Activated CD4-positive, alpha-beta memory T cell treated with anti-CD3 and anti-CD28 coated beads, Interleukin-2, amount 10 ng/mL, durations not matched to agents 7 days and 5 days (primary cell): ENCODE measurements around the gene CCL20. TPM values are rescaled to one million over a fixed set of nuclear protein-coding genes. Genes with fewer than 3 reads are reported as not detected.

Experiments used
- CTCF ChIA-PET: fragments of 350-600 bp; sonication (Branson Sonifier 250); formaldehyde crosslinking; loops from one replicate; lab custom pipeline; 2021; ENCODE audit warnings: antibody characterized with exemption, inconsistent platforms; lab: Charles Lee
- POLR2A ChIA-PET: fragments of 350-600 bp; sonication (Branson Sonifier 250); formaldehyde crosslinking; loops from one replicate; lab custom pipeline; 2021; ENCODE audit warnings: antibody characterized with exemption; lab: Charles Lee
- DNase-seq: peaks from one replicate; pipeline ENCODE4 v3.0.0-alpha.2; 2020
- H3K27ac Mint-ChIP-seq: one replicate; pipeline ENCODE4 v1.8.0; 2021; ENCODE audit warnings: mild to moderate bottlenecking, mixed read lengths
- H3K27me3 Mint-ChIP-seq: one replicate; pipeline ENCODE4 v1.8.0; 2021; ENCODE audit warnings: mixed read lengths
- H3K36me3 Mint-ChIP-seq: one replicate; pipeline ENCODE4 v1.8.0; 2021; ENCODE audit warnings: low read depth, mixed read lengths
- H3K4me1 Mint-ChIP-seq: one replicate; pipeline ENCODE4 v1.8.0; 2021; ENCODE audit warnings: mixed read lengths
- H3K4me3 Mint-ChIP-seq: one replicate; pipeline ENCODE4 v1.8.0; 2021; ENCODE audit warnings: mild to moderate bottlenecking, mixed read lengths
- H3K9me3 Mint-ChIP-seq: one replicate; pipeline ENCODE4 v1.8.0; 2021; ENCODE audit warnings: mixed read lengths
- total RNA-seq, 2 experiments: library from RNA; stranded (reverse); gene quantifications; one replicate each; pipeline ENCODE4 v1.2.3, GENCODE V29; 2021

Gene CCL20
- total RNA-seq, 2 experiments from 2014 or later = 3.6 to 4.7 TPM

DNA sequence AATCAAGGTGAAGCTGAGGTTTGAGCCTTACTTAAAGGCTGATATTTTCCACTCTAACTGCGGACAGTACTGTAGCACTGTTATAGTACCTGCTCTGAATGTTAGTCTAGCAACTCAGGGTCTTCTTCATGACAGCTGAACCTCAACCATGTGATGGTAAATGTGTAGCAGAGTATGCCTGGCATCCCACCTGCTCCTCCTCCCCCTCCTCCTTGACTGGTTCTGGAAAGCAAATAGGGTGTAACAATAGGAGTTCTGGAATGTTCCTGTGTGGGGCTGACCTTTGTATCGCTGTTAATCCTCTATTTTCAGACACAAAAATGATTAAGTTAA, 447 bp upstream of the CCL20 start:
- Mint-ChIP-seq H3K27me3 (no peaks in the 10 kb centered on the region), H3K9me3 (no peaks in the 10 kb centered on the region), H3K4me1 (peaks cover 35% of the 10 kb centered on the region), H3K27ac (peak overlapping the region; percentile 11), H3K4me3 (no peak overlapping the region), H3K36me3 (no peaks in the 10 kb centered on the region)
- ChIA-PET CTCF (interaction anchor here (0.8 to 1.5 kb wide), 3 partner anchors 29 to 75 kb away, joined by 3 to 5 read pairs (median 3); no protein-coding TSS in a partner anchor), POLR2A (interaction anchor here (0.7 kb wide), 1 partner anchor 8 kb away, joined by 4 read pairs; no protein-coding TSS in a partner anchor)
- no peak for DNase-seq

DNA sequence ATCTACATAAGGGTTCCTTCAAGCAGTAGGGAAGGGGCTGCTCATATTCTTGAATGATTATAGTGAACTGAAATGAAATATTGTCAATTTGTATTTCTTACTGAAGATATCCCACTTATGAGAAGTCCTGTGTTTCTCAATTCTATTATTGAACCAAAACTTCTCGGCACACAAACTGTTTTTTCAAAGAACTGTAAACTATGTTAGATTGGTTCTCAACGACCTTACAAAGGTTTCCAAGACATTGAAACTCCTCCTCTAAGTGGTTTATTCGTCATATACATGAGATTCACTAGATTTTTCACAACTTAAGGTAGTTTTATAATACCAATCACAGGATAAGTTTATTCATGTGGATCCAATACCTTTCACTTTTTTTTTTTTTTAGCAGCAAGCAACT, 1.4 kb downstream of the CCL20 start:
- Mint-ChIP-seq H3K4me3 (no peak overlapping the region), H3K36me3 (no peaks in the 10 kb centered on the region), H3K27me3 (no peaks in the 10 kb centered on the region), H3K9me3 (no peaks in the 10 kb centered on the region), H3K27ac (no peak overlapping the region), H3K4me1 (peaks cover 42% of the 10 kb centered on the region)
- CTCF ChIA-PET = interaction anchor here (1.3 kb wide), 1 partner anchor 10 kb away, joined by 3 read pairs; no protein-coding TSS in a partner anchor
- DNase-seq = no peak
- POLR2A ChIA-PET = no interaction called here

DNA sequence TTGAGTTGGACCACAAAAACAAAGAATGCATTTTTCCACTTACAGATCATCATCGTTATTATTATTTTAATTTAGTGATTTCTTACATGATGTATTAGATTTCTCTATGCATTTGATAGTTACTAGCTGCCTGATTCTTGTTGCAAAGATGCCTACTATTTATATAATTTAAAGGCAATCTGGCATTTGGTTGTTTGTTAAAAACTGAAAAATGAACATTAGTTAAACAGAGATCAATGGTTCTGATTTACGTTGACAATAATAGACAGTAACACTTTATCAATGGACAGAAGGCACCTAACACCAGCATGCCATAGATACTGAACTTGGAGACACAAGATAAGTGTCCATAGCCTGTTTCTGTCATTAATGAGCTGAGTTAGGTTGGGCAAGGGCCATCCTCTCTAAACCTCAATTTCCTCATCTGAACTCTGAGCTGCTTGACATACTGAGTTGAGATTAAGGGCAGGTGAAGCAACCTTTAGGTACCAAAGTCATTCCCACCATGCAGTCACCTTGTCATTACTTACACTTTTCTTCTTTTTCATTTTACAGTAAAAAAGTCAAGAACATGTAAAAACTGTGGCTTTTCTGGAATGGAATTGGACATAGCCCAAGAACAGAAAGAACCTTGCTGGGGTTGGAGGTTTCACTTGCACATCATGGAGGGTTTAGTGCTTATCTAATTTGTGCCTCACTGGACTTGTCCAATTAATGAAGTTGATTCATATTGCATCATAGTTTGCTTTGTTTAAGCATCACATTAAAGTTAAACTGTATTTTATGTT, 3.1 kb downstream of the CCL20 start:
- CTCF ChIA-PET = interaction anchor here (1.0 to 1.3 kb wide), 2 partner anchors 11 to 43 kb away, joined by 3 to 6 read pairs; no protein-coding TSS in a partner anchor

DNA sequence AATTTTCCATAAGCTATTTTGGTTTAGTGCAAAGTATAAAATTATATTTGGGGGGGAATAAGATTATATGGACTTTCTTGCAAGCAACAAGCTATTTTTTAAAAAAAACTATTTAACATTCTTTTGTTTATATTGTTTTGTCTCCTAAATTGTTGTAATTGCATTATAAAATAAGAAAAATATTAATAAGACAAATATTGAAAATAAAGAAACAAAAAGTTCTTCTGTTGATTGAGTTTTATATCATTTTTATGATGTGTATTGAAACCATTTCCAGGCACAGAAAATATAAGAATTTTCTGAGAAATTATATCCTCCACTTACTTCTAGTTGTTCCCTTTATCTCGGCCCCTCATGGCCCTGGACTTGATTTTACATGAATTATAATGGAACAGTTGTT, 3.7 kb downstream of the CCL20 start:
- Mint-ChIP-seq H3K4me3 (no peak overlapping the region), H3K27ac (peak overlapping the region; percentile 78), H3K27me3 (peaks cover under 1% of the 10 kb centered on the region), H3K4me1 (peaks cover 35% of the 10 kb centered on the region), H3K9me3 (no peaks in the 10 kb centered on the region), H3K36me3 (no peaks in the 10 kb centered on the region)
- ChIA-PET CTCF (interaction anchor here (1.0 kb wide), 1 partner anchor 44 kb away, joined by 6 read pairs; no protein-coding TSS in a partner anchor), POLR2A (interaction anchor here (1.0 kb wide), 1 partner anchor 11 kb away, joined by 8 read pairs; no protein-coding TSS in a partner anchor)
- no peak for DNase-seq

More for the DNA sequence above, 3.1 kb downstream of the CCL20 start:
- POLR2A ChIA-PET = interaction anchor here (1.0 to 1.3 kb wide), 2 partner anchors 10 kb away, joined by 3 to 8 read pairs; no protein-coding TSS in a partner anchor
- Mint-ChIP-seq H3K4me1 (peaks cover 38% of the 10 kb centered on the region), H3K36me3 (no peaks in the 10 kb centered on the region), H3K27ac (no peak overlapping the region), H3K27me3 (no peaks in the 10 kb centered on the region), H3K4me3 (no peak overlapping the region), H3K9me3 (no peaks in the 10 kb centered on the region)
- no peak for DNase-seq

DNA sequence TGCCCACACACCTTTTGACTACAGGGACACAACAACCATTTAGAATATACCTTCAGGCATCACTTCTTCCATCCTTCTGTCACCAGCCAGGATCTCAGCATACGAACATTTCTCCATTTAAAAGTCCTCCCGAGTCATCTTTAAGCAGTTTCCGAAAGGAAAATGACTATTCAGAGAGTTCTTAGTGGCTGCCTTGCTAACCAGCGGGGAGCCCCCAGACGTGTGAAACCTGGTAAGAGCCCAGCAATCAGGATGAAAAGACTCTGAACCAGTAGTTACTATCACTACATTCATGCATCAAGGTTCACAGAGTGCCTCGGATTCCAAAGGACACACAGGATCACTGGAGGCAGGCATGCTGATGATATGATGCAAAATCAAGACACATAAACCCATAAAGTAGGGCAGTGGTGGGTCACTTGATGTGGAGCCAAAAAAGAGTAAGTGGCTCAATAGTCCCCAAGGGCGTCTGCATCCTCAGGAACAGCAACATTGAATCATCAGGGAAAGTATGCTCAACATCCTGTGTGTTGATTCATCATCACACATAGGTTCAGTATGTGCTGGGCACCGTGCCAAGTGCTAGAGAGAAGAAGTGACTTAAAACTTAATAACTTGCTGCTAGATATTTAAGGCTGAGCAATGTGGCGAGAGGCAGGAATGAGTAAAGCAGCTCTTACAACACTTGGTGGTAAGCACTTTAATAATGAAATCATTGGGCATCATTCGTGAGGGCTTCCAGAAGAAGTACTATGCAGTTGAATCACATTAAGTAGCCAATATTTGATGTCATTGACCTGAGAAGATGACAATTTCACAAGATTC, 4.4 kb downstream of the CCL20 start:
- peaks cover 30% of the 10 kb centered on the region for H3K4me1 Mint-ChIP-seq
- no peaks in the 10 kb centered on the region for H3K9me3 Mint-ChIP-seq
- H3K36me3 Mint-ChIP-seq = no peaks in the 10 kb centered on the region
- peak; percentile 81 for DNase-seq
- POLR2A ChIA-PET = interaction anchor here (1.8 kb wide), 1 partner anchor 12 kb away, joined by 10 read pairs; no protein-coding TSS in a partner anchor
- H3K27ac Mint-ChIP-seq = peak overlapping the region; percentile 78
- CTCF ChIA-PET = interaction anchor here (1.1 kb wide), 1 partner anchor 12 kb away, joined by 5 read pairs; no protein-coding TSS in a partner anchor
- H3K4me3 Mint-ChIP-seq = peak overlapping the region; percentile 3
- H3K27me3 Mint-ChIP-seq = peaks cover 3% of the 10 kb centered on the region

DNA sequence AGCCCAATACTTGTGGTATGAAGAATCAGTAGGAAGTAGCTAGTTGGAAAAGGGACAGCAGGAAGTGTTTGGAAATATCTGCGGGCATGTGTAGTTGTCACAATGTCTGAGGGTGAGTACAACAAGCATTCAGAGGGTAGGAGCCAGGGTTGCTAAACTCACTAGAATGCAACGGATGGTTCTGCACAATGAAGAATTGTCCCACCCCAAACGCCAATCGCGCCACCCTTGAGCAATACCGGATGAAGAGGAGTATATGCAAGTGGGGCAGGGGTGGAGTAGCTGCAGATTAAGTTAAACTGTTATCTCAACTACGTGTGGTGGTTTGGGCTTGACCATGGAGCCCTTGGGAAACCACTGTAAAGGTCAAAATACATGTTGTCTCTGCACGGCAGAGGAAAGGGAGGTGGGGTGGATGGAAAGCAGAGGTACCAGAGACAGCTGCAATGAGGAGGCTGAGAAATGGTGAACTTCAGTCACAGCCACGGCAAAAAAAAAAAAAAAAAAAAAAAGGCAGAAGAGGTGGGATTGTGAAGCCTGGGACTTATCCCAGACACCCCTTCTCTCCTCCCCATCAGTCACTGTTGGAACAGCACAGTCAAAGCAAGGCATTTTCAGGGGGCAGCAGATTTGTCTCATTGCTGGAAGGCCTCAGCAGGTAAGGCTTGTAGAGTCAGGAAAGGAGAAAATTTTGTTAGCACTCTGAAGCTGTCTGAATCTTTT, 5.2 kb downstream of the CCL20 start:
- POLR2A ChIA-PET = interaction anchor here (1.1 to 1.8 kb wide), 2 partner anchors 13 to 27 kb away, joined by 3 to 10 read pairs; no protein-coding TSS in a partner anchor

DNA sequence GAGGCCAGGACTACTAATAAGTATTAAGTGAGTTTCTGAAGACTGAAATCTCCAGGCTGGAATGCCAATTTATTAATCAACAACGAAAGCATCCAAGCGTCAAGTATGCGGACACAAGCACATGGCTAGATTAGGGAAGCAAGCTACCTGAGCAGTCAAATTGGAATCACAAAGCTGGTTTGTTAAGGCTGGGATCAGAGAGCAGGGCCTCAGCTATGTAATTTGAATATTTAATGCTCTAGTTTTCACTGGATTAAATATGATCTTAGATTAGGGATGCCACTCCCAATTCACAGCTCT, 5.7 kb downstream of the CCL20 start:
- Mint-ChIP-seq H3K4me3 (no peak overlapping the region), H3K36me3 (no peaks in the 10 kb centered on the region), H3K9me3 (no peaks in the 10 kb centered on the region), H3K4me1 (peaks cover 18% of the 10 kb centered on the region), H3K27ac (peak overlapping the region; percentile 78), H3K27me3 (peaks cover 3% of the 10 kb centered on the region)
- ChIA-PET POLR2A (interaction anchor here (1.1 to 1.8 kb wide), 2 partner anchors 14 to 27 kb away, joined by 3 to 10 read pairs; no protein-coding TSS in a partner anchor), CTCF (interaction anchor here (0.7 kb wide), 1 partner anchor 34 kb away, joined by 3 read pairs; no protein-coding TSS in a partner anchor)
- no peak for DNase-seq

More for the DNA sequence above, 5.2 kb downstream of the CCL20 start:
- H3K4me1 Mint-ChIP-seq = peaks cover 22% of the 10 kb centered on the region
- DNase-seq = peak; percentile 30
- CTCF ChIA-PET = interaction anchor here (0.7 to 1.1 kb wide), 2 partner anchors 13 to 34 kb away, joined by 3 to 5 read pairs; no protein-coding TSS in a partner anchor
- peaks cover 3% of the 10 kb centered on the region for H3K27me3 Mint-ChIP-seq
- H3K9me3 Mint-ChIP-seq = no peaks in the 10 kb centered on the region
- no peak overlapping the region for H3K4me3 Mint-ChIP-seq
- no peaks in the 10 kb centered on the region for H3K36me3 Mint-ChIP-seq
- peak overlapping the region; percentile 78 for H3K27ac Mint-ChIP-seq

DNA sequence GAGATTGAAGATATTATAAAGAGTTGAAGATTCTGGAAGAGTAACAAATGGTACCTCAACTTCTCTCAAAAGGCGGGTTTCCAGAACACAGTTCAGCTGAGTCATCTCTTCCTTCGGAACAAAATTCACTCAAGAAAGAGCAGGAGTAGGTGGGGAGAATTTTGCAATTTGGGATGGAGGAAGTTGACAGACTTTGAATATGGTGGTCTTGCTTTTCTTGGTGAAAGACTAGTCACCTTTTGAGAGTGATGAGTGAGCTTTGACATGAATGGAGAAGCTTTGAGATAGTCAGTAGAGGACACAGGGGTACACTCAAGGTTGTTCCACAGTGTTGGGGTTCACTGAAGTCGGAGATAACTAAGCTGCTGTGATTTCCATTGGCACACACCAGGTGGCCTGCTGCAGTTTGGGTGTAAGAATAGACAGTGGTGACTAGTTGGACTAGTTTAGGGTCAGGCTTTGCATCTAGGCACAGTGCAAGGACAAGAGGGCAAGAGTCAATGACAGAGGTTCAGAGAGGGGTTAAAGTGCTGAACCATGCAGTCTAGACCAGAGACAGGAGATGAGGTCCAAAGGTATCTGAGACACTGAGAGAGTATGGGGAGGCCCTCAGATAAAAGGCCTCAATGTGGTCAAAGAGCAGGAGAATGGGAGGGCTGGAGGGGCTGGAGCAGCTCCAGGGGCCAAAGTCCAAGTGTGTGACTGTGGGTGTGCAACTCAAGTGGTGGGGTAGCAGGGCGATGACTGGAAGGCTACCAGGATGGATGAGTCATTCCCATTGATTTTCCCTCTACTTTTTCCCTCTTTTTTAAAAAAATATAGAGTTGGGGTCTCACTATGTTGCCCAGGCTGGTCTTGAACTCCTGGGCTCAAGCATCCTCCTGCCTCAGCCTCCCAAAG, 7.7 kb downstream of the CCL20 start:
- ChIA-PET POLR2A (interaction anchor here (1.2 kb wide), 1 partner anchor 37 kb away, joined by 3 read pairs; no protein-coding TSS in a partner anchor), CTCF (no interaction called here)
- no peak for DNase-seq
- Mint-ChIP-seq H3K9me3 (no peaks in the 10 kb centered on the region), H3K36me3 (no peaks in the 10 kb centered on the region), H3K27ac (no peak overlapping the region), H3K4me1 (peaks cover 23% of the 10 kb centered on the region), H3K27me3 (peaks cover 3% of the 10 kb centered on the region), H3K4me3 (no peak overlapping the region)

DNA sequence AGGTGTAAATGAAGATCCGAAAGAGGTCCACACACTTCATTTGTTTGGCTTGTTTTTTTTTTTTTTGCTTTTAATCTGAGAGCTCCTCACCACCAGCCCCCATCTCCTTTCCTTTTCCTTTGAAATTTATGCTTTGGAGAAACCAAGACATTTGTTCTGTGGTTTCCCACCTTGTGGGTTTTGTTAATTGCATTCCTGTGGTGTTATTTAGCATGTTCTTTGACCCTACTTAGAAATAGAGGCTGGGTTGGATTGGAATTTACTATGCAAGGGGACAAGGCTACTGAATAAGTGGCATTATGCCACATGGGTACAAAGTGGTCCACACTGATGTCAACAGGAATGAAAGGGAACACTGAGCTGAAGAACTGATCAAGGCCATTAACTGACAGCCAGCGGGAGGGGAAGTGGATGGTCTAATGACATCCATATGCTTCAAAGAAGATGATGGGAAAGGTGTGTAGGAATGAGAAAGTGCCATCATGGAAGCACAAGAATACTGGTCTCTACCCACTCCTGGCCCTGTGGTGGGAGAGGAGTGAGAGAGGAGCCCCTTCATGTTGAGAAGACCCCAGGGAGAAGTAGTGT, 8.9 kb downstream of the CCL20 start:
- H3K9me3 Mint-ChIP-seq = no peaks in the 10 kb centered on the region
- H3K4me1 Mint-ChIP-seq = peaks cover 28% of the 10 kb centered on the region
- H3K27me3 Mint-ChIP-seq = peaks cover 3% of the 10 kb centered on the region
- POLR2A ChIA-PET = no interaction called here
- H3K4me3 Mint-ChIP-seq = no peak overlapping the region
- no peak overlapping the region for H3K27ac Mint-ChIP-seq
- DNase-seq = no peak
- H3K36me3 Mint-ChIP-seq = no peaks in the 10 kb centered on the region
- CTCF ChIA-PET = no interaction called here

DNA sequence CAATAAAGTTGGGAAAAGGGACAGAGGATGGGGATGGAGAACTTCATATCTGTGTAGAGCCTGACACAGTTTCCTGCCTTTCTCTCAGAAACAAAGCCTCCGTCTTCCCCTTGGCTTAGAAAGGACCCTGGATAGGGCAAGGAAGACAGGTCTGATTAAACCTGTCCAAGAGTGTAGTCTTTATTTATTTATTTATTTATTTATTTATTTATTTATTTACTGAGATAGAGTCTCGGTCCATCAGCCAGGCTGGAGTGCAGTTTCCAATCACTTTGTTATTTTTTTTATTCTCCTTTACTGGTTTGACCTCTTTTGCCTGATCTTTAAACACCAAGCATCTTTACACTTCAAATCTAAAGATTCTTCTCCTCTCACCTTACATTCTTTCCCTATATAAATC, 10.3 kb downstream of the CCL20 start:
- Mint-ChIP-seq H3K4me3 (no peak overlapping the region), H3K4me1 (peaks cover 14% of the 10 kb centered on the region), H3K36me3 (no peaks in the 10 kb centered on the region), H3K27me3 (peaks cover 3% of the 10 kb centered on the region), H3K27ac (no peak overlapping the region), H3K9me3 (no peaks in the 10 kb centered on the region)
- DNase-seq = no peak
- ChIA-PET CTCF (no interaction called here), POLR2A (no interaction called here)

DNA sequence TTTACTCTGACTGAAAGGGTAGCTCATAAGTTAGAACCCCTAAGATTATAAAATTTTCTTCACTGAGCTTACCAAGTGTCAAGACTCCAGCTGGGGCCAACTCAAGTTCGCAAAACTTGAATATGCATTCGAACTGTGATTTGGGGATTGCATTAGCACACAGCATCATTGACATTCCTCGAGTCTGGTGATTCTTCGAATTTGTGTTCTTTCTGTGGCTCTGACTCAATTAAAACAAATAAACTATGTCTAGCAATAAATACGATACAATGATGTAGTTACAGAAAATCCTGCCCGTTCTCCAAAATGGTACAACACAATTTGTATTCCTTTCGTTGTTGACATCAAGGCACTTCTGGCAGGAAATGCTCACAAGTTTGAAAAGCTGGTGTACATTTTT, 11.1 kb downstream of the CCL20 start:
- H3K4me3 Mint-ChIP-seq = no peak overlapping the region
- DNase-seq = no peak
- ChIA-PET POLR2A (no interaction called here), CTCF (no interaction called here)
- H3K4me1 Mint-ChIP-seq = peaks cover 11% of the 10 kb centered on the region
- no peaks in the 10 kb centered on the region for H3K36me3 Mint-ChIP-seq
- peaks cover 5% of the 10 kb centered on the region for H3K27me3 Mint-ChIP-seq
- H3K27ac Mint-ChIP-seq = no peak overlapping the region
- H3K9me3 Mint-ChIP-seq = no peaks in the 10 kb centered on the region
